ENCODE measurements around the gene VASH1. TPM values are rescaled to one million over a fixed set of nuclear protein-coding genes. Genes with fewer than 3 reads are reported as not detected.

Gene VASH1
- total RNA-seq, 4 donors from 2014 or later = 1.9 to 7.5 (median 3.6) TPM

GRCh38 chr14:76786601-76787000 lies 25.3 kb downstream of the VASH1 start:
- Histone ChIP-seq H3K36me3 (peaks cover 0 to 32% (median 13%) of the 10 kb centered on the region in 4 donors), H3K4me3 (no peak overlapping the region), H3K27ac (no peak overlapping the region), H3K27me3 (no peaks in the 10 kb centered on the region), H3K9me3 (no peaks in the 10 kb centered on the region), H3K4me1 (peaks cover 0 to 8% (median 0%) of the 10 kb centered on the region in 4 donors)
- TF ChIP-seq POLR2AphosphoS5 (IDR thresholded peaks at IDR 0.05) = no peak
- no peak for TF ChIP-seq POLR2A (IDR thresholded peaks at IDR 0.05)
- no peak for TF ChIP-seq CTCF (IDR thresholded peaks at IDR 0.05)
- TF ChIP-seq EP300 (IDR thresholded peaks at IDR 0.05; ENCODE audit: low read depth) = no peak
- in situ Hi-C loops (cut with MboI; ENCODE audit: low pct_ligation_motif_present in 1 of 4, low pct_unique_long_range_greater_than_20kb in 1 of 4, low sequenced_read_pairs in 3 of 4) = loop anchor here in 2 of 4 donors (10.0 kb wide), 1 partner anchor 72 kb away; no protein-coding TSS in a partner anchor
- DNase-seq = no peak
- intact Hi-C loops (cut with DNase I; ENCODE audit: low total_unique reads) = loop anchor here (10.0 kb wide), 1 partner anchor 72 kb away; no protein-coding TSS in a partner anchor
- WGBS, 2 donors (ENCODE audit: low coverage in 1 of 2) = 97 to 100% methylated on average over 1 to 2 of the region's 2 CpGs

- H3K9me3 ChIP-seq = no peaks in the 10 kb centered on the region
- H3K27ac ChIP-seq = no peak overlapping the region
- no peak for DNase-seq
- intact Hi-C loops (cut with DNase I; ENCODE audit: low total_unique reads) (no loop called here), in situ Hi-C loops (cut with MboI; ENCODE audit: low pct_ligation_motif_present in 1 of 4, low pct_unique_long_range_greater_than_20kb in 1 of 4, low sequenced_read_pairs in 3 of 4) (no loop called here)
- H3K36me3 ChIP-seq = peaks cover 0 to 30% (median 11%) of the 10 kb centered on the region in 4 donors
- H3K4me1 ChIP-seq = no peaks in the 10 kb centered on the region
- TF ChIP-seq POLR2A (IDR thresholded peaks at IDR 0.05) (no peak), EP300 (IDR thresholded peaks at IDR 0.05; ENCODE audit: low read depth) (no peak), POLR2AphosphoS5 (IDR thresholded peaks at IDR 0.05) (no peak), CTCF (IDR thresholded peaks at IDR 0.05) (no peak)
- no peak overlapping the region for H3K4me3 ChIP-seq
- WGBS, 2 donors (ENCODE audit: low coverage in 1 of 2) = 91 to 100% methylated on average over 2 of the region's 2 CpGs
- no peaks in the 10 kb centered on the region for H3K27me3 ChIP-seq
Measured at GRCh38 chr14:76792422-76792821, 31.2 kb downstream of the VASH1 start.

- Histone ChIP-seq H3K4me3 (no peak overlapping the region), H3K27me3 (no peaks in the 10 kb centered on the region), H3K4me1 (no peaks in the 10 kb centered on the region), H3K27ac (no peak overlapping the region), H3K9me3 (no peaks in the 10 kb centered on the region), H3K36me3 (peaks cover 0 to 22% (median 9%) of the 10 kb centered on the region in 4 donors)
- in situ Hi-C loops (cut with MboI; ENCODE audit: low pct_ligation_motif_present in 1 of 4, low pct_unique_long_range_greater_than_20kb in 1 of 4, low sequenced_read_pairs in 3 of 4) = no loop called here
- WGBS, 2 donors (ENCODE audit: low coverage in 1 of 2) = 84 to 93% methylated on average over 3 to 4 of the region's 4 CpGs
- intact Hi-C loops (cut with DNase I; ENCODE audit: low total_unique reads) = no loop called here
- TF ChIP-seq POLR2AphosphoS5 (IDR thresholded peaks at IDR 0.05) (no peak), CTCF (IDR thresholded peaks at IDR 0.05) (no peak), EP300 (IDR thresholded peaks at IDR 0.05; ENCODE audit: low read depth) (no peak), POLR2A (IDR thresholded peaks at IDR 0.05) (no peak)
- DNase-seq = no peak
Measured at GRCh38 chr14:76793324-76793723, 32.1 kb downstream of the VASH1 start.

GRCh38 chr14:76793956-76794355 lies 32.7 kb downstream of the VASH1 start:
- H3K36me3 ChIP-seq = peaks cover 0 to 17% (median 6%) of the 10 kb centered on the region in 4 donors
- intact Hi-C loops (cut with DNase I; ENCODE audit: low total_unique reads) (no loop called here), in situ Hi-C loops (cut with MboI; ENCODE audit: low pct_ligation_motif_present in 1 of 4, low pct_unique_long_range_greater_than_20kb in 1 of 4, low sequenced_read_pairs in 3 of 4) (no loop called here)
- no peaks in the 10 kb centered on the region for H3K27me3 ChIP-seq
- no peak overlapping the region for H3K27ac ChIP-seq
- no peaks in the 10 kb centered on the region for H3K9me3 ChIP-seq
- H3K4me3 ChIP-seq = no peak overlapping the region
- no peaks in the 10 kb centered on the region for H3K4me1 ChIP-seq
- TF ChIP-seq POLR2AphosphoS5 (IDR thresholded peaks at IDR 0.05) (no peak), POLR2A (IDR thresholded peaks at IDR 0.05) (no peak), EP300 (IDR thresholded peaks at IDR 0.05; ENCODE audit: low read depth) (no peak), CTCF (IDR thresholded peaks at IDR 0.05) (no peak)
- DNase-seq = no peak
- WGBS, 2 donors (ENCODE audit: low coverage in 1 of 2) = 85 to 93% methylated on average over 5 of the region's 5 CpGs
